Smooth muscle cell (in vitro differentiated cells): ENCODE results near the gene SERPINB6. TPM values are rescaled to one million over a fixed set of nuclear protein-coding genes. Genes with fewer than 3 reads are reported as not detected.

Experiments
- DNase-seq: peaks from one replicate; lab custom pipeline; 2025; ENCODE audit not compliant: unreplicated experiment; lab: John Stamatoyannopoulos, UW
- H2AFZ ChIP-seq: fragments of 200-600 bp; sonication (generic); 2 replicates; pipeline ENCODE4 v1.6.0; 2016; ENCODE audit warnings: antibody characterized with exemption, low read depth, mild to moderate bottlenecking
- H3F3A ChIP-seq: fragments of 200-600 bp; sonication (generic); 2 replicates; pipeline ENCODE4 v1.6.0; 2017; ENCODE audit warnings: antibody characterized with exemption, low read depth
- H3K27ac ChIP-seq: fragments of 200-600 bp; sonication (generic); 2 replicates; pipeline ENCODE4 v1.5.1; 2016; ENCODE audit warnings: low read depth, mild to moderate bottlenecking
- H3K27me3 ChIP-seq: fragments of 200-600 bp; sonication (generic); 2 replicates; pipeline ENCODE4 v1.6.1; 2016; ENCODE audit warnings: low read depth, mild to moderate bottlenecking
- H3K36me3 ChIP-seq: fragments of 200-600 bp; sonication (generic); 2 replicates; pipeline ENCODE4 v1.5.1; 2016; ENCODE audit warnings: low read depth
- H3K4me1 ChIP-seq: fragments of 200-600 bp; sonication (generic); 2 replicates; pipeline ENCODE4 v1.5.1; 2016; ENCODE audit warnings: low read depth
- H3K4me2 ChIP-seq: fragments of 200-600 bp; sonication (generic); 2 replicates; pipeline ENCODE4 v1.6.0; 2016; ENCODE audit warnings: mild to moderate bottlenecking
- H3K4me3 ChIP-seq: fragments of 200-600 bp; sonication (generic); 2 replicates; pipeline ENCODE4 v1.5.1; 2016; ENCODE audit warnings: mild to moderate bottlenecking
- H3K79me2 ChIP-seq: fragments of 200-600 bp; sonication (generic); 2 replicates; pipeline ENCODE4 v1.6.0; 2016; ENCODE audit warnings: low read depth, mild to moderate bottlenecking
- H3K9ac ChIP-seq: fragments of 200-600 bp; sonication (generic); 2 replicates; pipeline ENCODE4 v1.6.0; 2016; ENCODE audit warnings: low read depth
- H3K9me3 ChIP-seq: fragments of 200-600 bp; sonication (generic); replicated peaks from 2 replicates; pipeline ENCODE4 v1.5.1; 2016; ENCODE audit warnings: low read depth
- H4K20me1 ChIP-seq: fragments of 200-600 bp; sonication (generic); 2 replicates; pipeline ENCODE4 v1.6.0; 2016; ENCODE audit warnings: low read depth
- CTCF ChIP-seq: fragments of 200-600 bp; sonication (generic); IDR thresholded peaks from 2 replicates; pipeline ENCODE4 v1.5.1; 2017; ENCODE audit warnings: borderline replicate concordance, mild to moderate bottlenecking, antibody characterized with exemption; ENCODE audit not compliant: insufficient read depth, poor library complexity, severe bottlenecking
- WGBS: methylation state at CpG from one replicate; pipeline ENCODE4 v1.1.7; 2016; ENCODE audit warnings: low lambda C conversion rate; 5-methylcytosine and 5-hydroxymethylcytosine counted together
- polyA plus RNA-seq: library from polyadenylated mRNA; unstranded; fragments of >200 nt; fragmentation: Nextera tagmentation; extraction: Ambion mirVana; gene quantifications from 2 replicates; pipeline ENCODE4 v1.2.1, GENCODE V29; 2016
- total RNA-seq: library from RNA; depleted of rRNA; stranded (reverse); fragments of >200 nt; gene quantifications from 2 replicates; pipeline ENCODE4 v1.2.3, GENCODE V29; 2014

The SERPINB6 gene
- total and polyA plus RNA-seq, 2 experiments from 2014 or later: 67.8 to 118 TPM

GRCh38 chr6:2957696-2958330, 13.6 kb downstream of the SERPINB6 start:
- H4K20me1 ChIP-seq: peaks cover 11% of the 10 kb centered on the region
- H3K79me2 ChIP-seq: peaks cover 24% of the 10 kb centered on the region
- DNase-seq: no peak
- H3K36me3 ChIP-seq: no peaks in the 10 kb centered on the region
- H2AFZ ChIP-seq: no peak overlapping the region
- peaks cover 15% of the 10 kb centered on the region for H3K4me1 ChIP-seq
- no peak for TF ChIP-seq CTCF
- H3F3A ChIP-seq: peaks cover 9% of the 10 kb centered on the region
- H3K27me3 ChIP-seq: no peaks in the 10 kb centered on the region
- no peak overlapping the region for H3K27ac ChIP-seq
- no peaks in the 10 kb centered on the region for H3K9me3 ChIP-seq
- no peak overlapping the region for H3K9ac ChIP-seq
- no peak overlapping the region for H3K4me2 ChIP-seq
- no peak overlapping the region for H3K4me3 ChIP-seq
- WGBS: 90% methylated on average over 11 of the region's 11 CpGs

- Histone ChIP-seq H3K9ac (no peak overlapping the region), H3K79me2 (peaks cover 18% of the 10 kb centered on the region), H3K27ac (no peak overlapping the region), H3K4me3 (no peak overlapping the region), H3F3A (peaks cover 9% of the 10 kb centered on the region), H3K27me3 (no peaks in the 10 kb centered on the region), H3K4me2 (no peak overlapping the region), H3K36me3 (no peaks in the 10 kb centered on the region), H3K9me3 (no peaks in the 10 kb centered on the region), H3K4me1 (peaks cover 15% of the 10 kb centered on the region), H4K20me1 (peaks cover 11% of the 10 kb centered on the region), H2AFZ (no peak overlapping the region)
- no peak for DNase-seq
- TF ChIP-seq CTCF: no peak
- 97% methylated on average over 5 of the region's 5 CpGs for WGBS
These were observed 14.3 kb downstream of the SERPINB6 start for GRCh38 chr6:2956930-2957685.

- peaks cover 4% of the 10 kb centered on the region for H3F3A ChIP-seq
- peak overlapping the region; percentile 2 for H2AFZ ChIP-seq
- no peaks in the 10 kb centered on the region for H3K9me3 ChIP-seq
- no peak for TF ChIP-seq CTCF
- H3K79me2 ChIP-seq: no peaks in the 10 kb centered on the region
- no peak overlapping the region for H3K4me3 ChIP-seq
- no peaks in the 10 kb centered on the region for H3K27me3 ChIP-seq
- no peak overlapping the region for H3K9ac ChIP-seq
- 90% methylated on average over 12 of the region's 12 CpGs for WGBS
- H3K36me3 ChIP-seq: peaks cover 4% of the 10 kb centered on the region
- no peaks in the 10 kb centered on the region for H4K20me1 ChIP-seq
- H3K4me2 ChIP-seq: peak overlapping the region; percentile 2
- DNase-seq: no peak
- H3K4me1 ChIP-seq: no peaks in the 10 kb centered on the region
- H3K27ac ChIP-seq: peak overlapping the region; percentile 22
These were observed 18.3 kb downstream of the SERPINB6 start for GRCh38 chr6:2953098-2953497.
